Measurements from ENCODE around the gene IGSF21.

IGSF21 gene

GRCh38 chr1:18060366-18060765 lies 47.2 kb upstream of the IGSF21 start:
- no peaks in the 10 kb centered on the region for H3F3A ChIP-seq (ENCODE audit: insufficient read depth, low read length)
- H4K20me1 ChIP-seq (ENCODE audit: insufficient read depth, low read length) = no peaks in the 10 kb centered on the region

GRCh38 chr1:18062185-18062584 lies 45.4 kb upstream of the IGSF21 start:
- H3K36me3 ChIP-seq (replicated peaks; ENCODE audit: insufficient read depth, low read length) = no peaks in the 10 kb centered on the region
- H3F3A ChIP-seq (ENCODE audit: insufficient read depth, low read length) = no peaks in the 10 kb centered on the region
- DNase-seq = no peak
- H3K9ac ChIP-seq (ENCODE audit: low read length) = no peak overlapping the region
- H3K9me2 ChIP-seq (replicated peaks; ENCODE audit: insufficient read depth, low read length) = no peaks in the 10 kb centered on the region
- no peak overlapping the region for H3K4me3 ChIP-seq (ENCODE audit: low read length)
- no peak overlapping the region for H3K4me2 ChIP-seq (ENCODE audit: low read depth, low read length)
- H3K9me3 ChIP-seq (replicated peaks; ENCODE audit: insufficient read depth, low read length) = no peaks in the 10 kb centered on the region
- H4K20me1 ChIP-seq (ENCODE audit: insufficient read depth, low read length) = no peaks in the 10 kb centered on the region
- H3K4me1 ChIP-seq (ENCODE audit: low read length) = no peaks in the 10 kb centered on the region
- TF ChIP-seq EZH2phosphoT487 (IDR thresholded peaks at IDR 0.05; ENCODE audit: low read length) (no peak), EZH2 (optimal IDR thresholded peaks at IDR 0.05; ENCODE audit: low read depth, low read length) (no peak)
- TF ChIP-seq, protein P1, sequence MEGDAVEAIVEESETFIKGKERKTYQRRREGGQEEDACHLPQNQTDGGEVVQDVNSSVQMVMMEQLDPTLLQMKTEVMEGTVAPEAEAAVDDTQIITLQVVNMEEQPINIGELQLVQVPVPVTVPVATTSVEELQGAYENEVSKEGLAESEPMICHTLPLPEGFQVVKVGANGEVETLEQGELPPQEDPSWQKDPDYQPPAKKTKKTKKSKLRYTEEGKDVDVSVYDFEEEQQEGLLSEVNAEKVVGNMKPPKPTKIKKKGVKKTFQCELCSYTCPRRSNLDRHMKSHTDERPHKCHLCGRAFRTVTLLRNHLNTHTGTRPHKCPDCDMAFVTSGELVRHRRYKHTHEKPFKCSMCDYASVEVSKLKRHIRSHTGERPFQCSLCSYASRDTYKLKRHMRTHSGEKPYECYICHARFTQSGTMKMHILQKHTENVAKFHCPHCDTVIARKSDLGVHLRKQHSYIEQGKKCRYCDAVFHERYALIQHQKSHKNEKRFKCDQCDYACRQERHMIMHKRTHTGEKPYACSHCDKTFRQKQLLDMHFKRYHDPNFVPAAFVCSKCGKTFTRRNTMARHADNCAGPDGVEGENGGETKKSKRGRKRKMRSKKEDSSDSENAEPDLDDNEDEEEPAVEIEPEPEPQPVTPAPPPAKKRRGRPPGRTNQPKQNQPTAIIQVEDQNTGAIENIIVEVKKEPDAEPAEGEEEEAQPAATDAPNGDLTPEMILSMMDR (IDR thresholded peaks at IDR 0.05; ENCODE audit: low read length) = no peak
- no peak overlapping the region for H2AFZ ChIP-seq (ENCODE audit: low read length)
- peaks cover 87% of the 10 kb centered on the region for H3K27me3 ChIP-seq (replicated peaks; ENCODE audit: insufficient read depth, low read length)
- no peak overlapping the region for H3K27ac ChIP-seq (ENCODE audit: low read length)
- no peaks in the 10 kb centered on the region for H3K79me2 ChIP-seq (ENCODE audit: low read length)

More at GRCh38 chr1:18060366-18060765, 47.2 kb upstream of the IGSF21 start:
- Histone ChIP-seq H3K9me3 (replicated peaks; ENCODE audit: insufficient read depth, low read length) (no peaks in the 10 kb centered on the region), H3K79me2 (ENCODE audit: low read length) (no peaks in the 10 kb centered on the region), H3K36me3 (replicated peaks; ENCODE audit: insufficient read depth, low read length) (no peaks in the 10 kb centered on the region), H3K27me3 (replicated peaks; ENCODE audit: insufficient read depth, low read length) (peaks cover 93% of the 10 kb centered on the region), H3K9me2 (replicated peaks; ENCODE audit: insufficient read depth, low read length) (no peaks in the 10 kb centered on the region), H2AFZ (ENCODE audit: low read length) (no peak overlapping the region), H3K27ac (ENCODE audit: low read length) (no peak overlapping the region), H3K4me1 (ENCODE audit: low read length) (no peaks in the 10 kb centered on the region), H3K4me3 (ENCODE audit: low read length) (no peak overlapping the region), H3K4me2 (ENCODE audit: low read depth, low read length) (no peak overlapping the region), H3K9ac (ENCODE audit: low read length) (no peak overlapping the region)
- TF ChIP-seq EZH2phosphoT487 (IDR thresholded peaks at IDR 0.05; ENCODE audit: low read length) = no peak
- TF ChIP-seq, protein P1 (IDR thresholded peaks at IDR 0.05; ENCODE audit: low read length) = no peak
- no peak for TF ChIP-seq EZH2 (optimal IDR thresholded peaks at IDR 0.05; ENCODE audit: low read depth, low read length)
- no peak for DNase-seq

DNA sequence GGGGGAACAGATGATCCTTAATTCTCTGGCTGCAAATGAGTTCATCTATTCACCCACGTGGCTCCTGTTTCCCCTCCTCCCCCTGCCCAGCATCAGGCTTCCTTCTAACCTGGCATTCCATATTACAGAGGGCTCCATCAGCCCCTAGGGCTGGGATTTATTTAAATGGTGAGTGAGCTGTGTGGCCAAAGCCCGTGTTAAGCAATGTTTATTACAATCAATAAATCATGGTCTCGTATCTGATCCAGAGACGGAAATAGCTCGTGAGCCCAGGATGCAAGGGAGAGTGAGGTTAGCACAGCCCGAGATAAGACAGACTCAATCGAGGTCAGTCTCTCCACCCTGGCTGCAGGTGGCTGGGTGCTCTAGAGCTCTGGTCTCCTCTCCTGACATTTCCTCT lies 43.1 kb upstream of the IGSF21 start:
- no peaks in the 10 kb centered on the region for H3F3A ChIP-seq (ENCODE audit: insufficient read depth, low read length)

More for the DNA sequence above, 43.1 kb upstream of the IGSF21 start:
- H3K4me1 ChIP-seq (ENCODE audit: low read length) = no peaks in the 10 kb centered on the region
- H3K27ac ChIP-seq (ENCODE audit: low read length) = no peak overlapping the region
- no peaks in the 10 kb centered on the region for H4K20me1 ChIP-seq (ENCODE audit: insufficient read depth, low read length)
- H2AFZ ChIP-seq (ENCODE audit: low read length) = no peak overlapping the region
- no peak overlapping the region for H3K9ac ChIP-seq (ENCODE audit: low read length)
- H3K9me2 ChIP-seq (replicated peaks; ENCODE audit: insufficient read depth, low read length) = no peaks in the 10 kb centered on the region
- H3K36me3 ChIP-seq (replicated peaks; ENCODE audit: insufficient read depth, low read length) = no peaks in the 10 kb centered on the region
- DNase-seq = no peak
- H3K27me3 ChIP-seq (replicated peaks; ENCODE audit: insufficient read depth, low read length) = peaks cover 81% of the 10 kb centered on the region
- H3K9me3 ChIP-seq (replicated peaks; ENCODE audit: insufficient read depth, low read length) = no peaks in the 10 kb centered on the region
- H3K4me3 ChIP-seq (ENCODE audit: low read length) = no peak overlapping the region
- no peak overlapping the region for H3K4me2 ChIP-seq (ENCODE audit: low read depth, low read length)
- no peak for TF ChIP-seq EZH2 (optimal IDR thresholded peaks at IDR 0.05; ENCODE audit: low read depth, low read length)
- TF ChIP-seq, protein P1 (IDR thresholded peaks at IDR 0.05; ENCODE audit: low read length) = no peak
- H3K79me2 ChIP-seq (ENCODE audit: low read length) = no peaks in the 10 kb centered on the region
